Activated CD8-positive, alpha-beta memory T cell treated with anti-CD3 and anti-CD28 coated beads for 1 hour (primary cell): ENCODE results near the gene LGALS4.
A peak's percentile ranks its signal among the peaks of the same experiment; 100 is the strongest.
"Not testable (repeated sequence)": the region's sequence is repeated elsewhere in the genome, so short reads cannot be mapped to it uniquely, and the experiment has no call there.

Source experiments
- DNase-seq, 2 donors: peaks; one replicate each; pipeline ENCODE4 v3.0.0-alpha.2; 2020; ENCODE audit warnings: low read depth in 1 of 2; ENCODE audit errors: extremely low read depth in 1 of 2

Gene LGALS4

GRCh38 chr19:38842439-38843174 is 29.9 kb upstream of the LGALS4 start:
- peak in 1 of 2 donors; percentile 29 for DNase-seq

- peak in 1 of 2 donors; percentile 22 for DNase-seq
These were observed 29.2 kb upstream of the LGALS4 start for GRCh38 chr19:38841787-38842438.

GRCh38 chr19:38841180-38841766 is 28.5 kb upstream of the LGALS4 start:
- no peak for DNase-seq

- no peak for DNase-seq
These were observed 27.8 kb upstream of the LGALS4 start for GRCh38 chr19:38840583-38840968.

- DNase-seq, result no peak
These were observed 27.3 kb upstream of the LGALS4 start for GRCh38 chr19:38839816-38840582.

- no peak for DNase-seq
These were observed 26.4 kb upstream of the LGALS4 start for GRCh38 chr19:38838986-38839761.

- DNase-seq, result peak in 1 of 2 donors; percentile 14
These were observed 25.7 kb upstream of the LGALS4 start for GRCh38 chr19:38838208-38838985.

- no peak for DNase-seq
These were observed 24.9 kb upstream of the LGALS4 start for GRCh38 chr19:38837656-38838121.

GRCh38 chr19:38836983-38837626 is 24.4 kb upstream of the LGALS4 start:
- no peak for DNase-seq

- DNase-seq, result no peak
These were observed 23.6 kb upstream of the LGALS4 start for GRCh38 chr19:38836159-38836982.

GRCh38 chr19:38834590-38834989 is 21.8 kb upstream of the LGALS4 start:
- no peak for DNase-seq

GRCh38 chr19:38834104-38834490 is 21.4 kb upstream of the LGALS4 start:
- no peak for DNase-seq

- no peak for DNase-seq
These were observed 20.3 kb upstream of the LGALS4 start for GRCh38 chr19:38833092-38833425.

- no peak for DNase-seq
These were observed 18.4 kb upstream of the LGALS4 start for GRCh38 chr19:38831142-38831605.

- no peak for DNase-seq
These were observed 17.4 kb upstream of the LGALS4 start for GRCh38 chr19:38830039-38830733.

GRCh38 chr19:38829203-38829602 is 16.5 kb upstream of the LGALS4 start:
- DNase-seq, result not testable (repeated sequence)

- DNase-seq, result no peak
These were observed 14.3 kb upstream of the LGALS4 start for GRCh38 chr19:38826856-38827551.
